Vagina (tissue), 2 donors: ENCODE data around the gene IQSEC3. TPM values are rescaled to one million over a fixed set of nuclear protein-coding genes. Genes with fewer than 3 reads are reported as not detected.
"Not testable (repeated sequence)": the region's sequence is repeated elsewhere in the genome, so short reads cannot be mapped to it uniquely, and the experiment has no call there.

ENCODE experiments used
- DNase-seq, 2 donors: peaks; one replicate each; pipeline ENCODE4 v3.0.0-alpha.2; 2017; ENCODE audit errors: extremely low spot score in 2 of 2
- H3K27ac ChIP-seq: fragments of 200-600 bp; sonication (generic); one replicate; pipeline ENCODE4 v1.5.1; 2019
- H3K27me3 ChIP-seq: fragments of 200-600 bp; sonication (generic); one replicate; pipeline ENCODE4 v1.5.1; 2019
- H3K36me3 ChIP-seq, 2 donors: fragments of 200-600 bp; sonication (generic); one replicate each; pipeline ENCODE4 v1.5.1; 2017 to 2019
- H3K4me1 ChIP-seq: fragments of 200-600 bp; sonication (generic); one replicate; pipeline ENCODE4 v1.5.1; 2019
- H3K4me3 ChIP-seq, 2 donors: fragments of 200-600 bp; sonication (generic); 1 replicate in 1 of 2; 2 replicates in 1 of 2; pipeline ENCODE4 v1.5.1; 2016 to 2019
- H3K9me3 ChIP-seq: fragments of 200-600 bp; sonication (generic); one replicate; pipeline ENCODE4 v1.5.1; 2019
- CTCF ChIP-seq, 3 experiments: fragments of 450-650 bp in 2 of 3; fragments of 200-600 bp in 1 of 3; sonication (generic) in 1 of 3; IDR thresholded peaks; one replicate each; pipeline ENCODE4 v1.5.1; 2017 to 2019; ENCODE audit warnings: antibody characterized with exemption in 3 of 3, mild to moderate bottlenecking in 2 of 3, moderate library complexity in 2 of 3
- POLR2A ChIP-seq, 2 donors: fragments of 450-650 bp; IDR thresholded peaks; one replicate each; pipeline ENCODE4 v1.6.1; 2017; ENCODE audit warnings: antibody characterized with exemption in 2 of 2, mild to moderate bottlenecking in 2 of 2, moderate library complexity in 2 of 2
- POLR2AphosphoS5 ChIP-seq, 2 donors: sonication (generic); formaldehyde crosslinking; IDR thresholded peaks; one replicate each; pipeline ENCODE4 v1.9.0; 2017; ENCODE audit warnings: antibody characterized with exemption in 2 of 2, mild to moderate bottlenecking in 2 of 2, low read depth in 1 of 2; ENCODE audit not compliant: insufficient read depth in 1 of 2
- intact Hi-C: fragments of 100-400 bp; cut with DNase I; formaldehyde crosslinking; loops from one replicate; pipeline ENCODE4 v1.15.1; 2023
- total RNA-seq: library from RNA; depleted of rRNA; stranded (reverse); fragments of >200 nt; gene quantifications from one replicate; pipeline ENCODE4 v1.2.3, GENCODE V29; 2016

IQSEC3 gene
- total RNA-seq, 1 donor from 2014 or later = 1.7 TPM

GRCh38 chr12:51087-51486 lies 15.5 kb upstream of the IQSEC3 start:
- DNase-seq, H3K4me1 ChIP-seq, H3K9me3 ChIP-seq, H3K27me3 ChIP-seq, H3K27ac ChIP-seq, H3K36me3 ChIP-seq, H3K4me3 ChIP-seq, intact Hi-C loops: not testable (repeated sequence)

GRCh38 chr12:51962-52361 lies 14.6 kb upstream of the IQSEC3 start:
- H3K27ac ChIP-seq, H3K4me1 ChIP-seq, DNase-seq, intact Hi-C loops, H3K9me3 ChIP-seq, H3K4me3 ChIP-seq, H3K27me3 ChIP-seq, H3K36me3 ChIP-seq: not testable (repeated sequence)

GRCh38 chr12:52902-53734 lies 13.4 kb upstream of the IQSEC3 start:
- H3K27me3 ChIP-seq, H3K27ac ChIP-seq, DNase-seq, H3K9me3 ChIP-seq, H3K4me1 ChIP-seq, intact Hi-C loops, H3K36me3 ChIP-seq, H3K4me3 ChIP-seq: not testable (repeated sequence)

GRCh38 chr12:53735-54730 lies 12.5 kb upstream of the IQSEC3 start:
- TF ChIP-seq POLR2AphosphoS5 (IDR thresholded peaks at IDR 0.05; ENCODE audit: insufficient read depth in 1 of 2, low read depth in 1 of 2) = no peak
- TF ChIP-seq POLR2A (IDR thresholded peaks at IDR 0.05) = no peak
- TF ChIP-seq CTCF (IDR thresholded peaks at IDR 0.05) = no peak
- Histone ChIP-seq H3K9me3 (no peaks in the 10 kb centered on the region), H3K4me3 (no peak overlapping the region), H3K27ac (no peak overlapping the region), H3K27me3 (no peaks in the 10 kb centered on the region), H3K36me3 (no peaks in the 10 kb centered on the region), H3K4me1 (no peaks in the 10 kb centered on the region)
- intact Hi-C loops = no loop called here
- DNase-seq = peak in 1 of 2 donors; percentile 89

- DNase-seq = peak in 1 of 2 donors; percentile 88
- Histone ChIP-seq H3K9me3 (no peaks in the 10 kb centered on the region), H3K36me3 (no peaks in the 10 kb centered on the region), H3K4me3 (no peak overlapping the region), H3K4me1 (no peaks in the 10 kb centered on the region), H3K27ac (no peak overlapping the region), H3K27me3 (no peaks in the 10 kb centered on the region)
- intact Hi-C loops = no loop called here
- TF ChIP-seq POLR2AphosphoS5 (IDR thresholded peaks at IDR 0.05; ENCODE audit: insufficient read depth in 1 of 2, low read depth in 1 of 2) (no peak), CTCF (IDR thresholded peaks at IDR 0.05) (no peak), POLR2A (IDR thresholded peaks at IDR 0.05) (no peak)
Measured at GRCh38 chr12:54750-55535, 11.6 kb upstream of the IQSEC3 start.

GRCh38 chr12:56683-57346 lies 9.8 kb upstream of the IQSEC3 start:
- Histone ChIP-seq H3K9me3 (no peaks in the 10 kb centered on the region), H3K27ac (no peak overlapping the region), H3K36me3 (no peaks in the 10 kb centered on the region), H3K4me1 (no peaks in the 10 kb centered on the region), H3K4me3 (no peak overlapping the region), H3K27me3 (no peaks in the 10 kb centered on the region)
- intact Hi-C loops = no loop called here
- TF ChIP-seq POLR2A (IDR thresholded peaks at IDR 0.05) (no peak), POLR2AphosphoS5 (IDR thresholded peaks at IDR 0.05; ENCODE audit: insufficient read depth in 1 of 2, low read depth in 1 of 2) (no peak), CTCF (IDR thresholded peaks at IDR 0.05) (no peak)
- DNase-seq = no peak
